AG09309 (cell line): ENCODE results near the gene RNASEL.

Source experiments
- DNase-seq: peaks from one replicate; pipeline ENCODE4 v3.0.0-alpha.2; 2010; ENCODE audit warnings: low read depth
- H3K4me3 ChIP-seq: 2 replicates; pipeline ENCODE4 v1.5.1; 2011; ENCODE audit warnings: mild to moderate bottlenecking, low read depth, low read length, moderate library complexity; ENCODE audit not compliant: control insufficient read depth
- TF ChIP-seq, protein P1 (sequence below): IDR thresholded peaks from 2 replicates; pipeline ENCODE4 v1.5.1; 2011; ENCODE audit warnings: mild to moderate bottlenecking, low read depth, low read length, inconsistent platforms; ENCODE audit not compliant: insufficient read depth, control insufficient read depth; ENCODE audit errors: missing control alignments

RNASEL gene

DNA sequence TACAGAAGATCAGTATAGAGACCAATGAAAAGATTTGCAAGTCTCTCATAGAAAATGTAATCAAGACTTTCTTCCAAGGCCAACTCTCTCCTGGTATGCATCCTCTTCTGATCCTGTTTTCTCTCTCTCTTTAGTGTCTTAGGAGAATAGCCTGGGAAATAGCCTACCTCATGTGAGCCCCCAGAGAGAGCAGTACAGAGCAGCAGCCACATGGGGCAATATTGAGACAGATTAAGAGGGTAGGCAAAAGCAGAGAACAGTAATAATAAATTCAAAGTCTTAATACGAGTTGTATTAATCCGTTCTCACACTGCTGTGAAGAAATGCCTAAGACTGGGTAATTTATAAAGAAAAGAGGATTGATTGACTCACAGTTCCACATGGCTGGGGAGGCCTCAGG is 61.4 kb downstream of the RNASEL start:
- TF ChIP-seq, protein P1, sequence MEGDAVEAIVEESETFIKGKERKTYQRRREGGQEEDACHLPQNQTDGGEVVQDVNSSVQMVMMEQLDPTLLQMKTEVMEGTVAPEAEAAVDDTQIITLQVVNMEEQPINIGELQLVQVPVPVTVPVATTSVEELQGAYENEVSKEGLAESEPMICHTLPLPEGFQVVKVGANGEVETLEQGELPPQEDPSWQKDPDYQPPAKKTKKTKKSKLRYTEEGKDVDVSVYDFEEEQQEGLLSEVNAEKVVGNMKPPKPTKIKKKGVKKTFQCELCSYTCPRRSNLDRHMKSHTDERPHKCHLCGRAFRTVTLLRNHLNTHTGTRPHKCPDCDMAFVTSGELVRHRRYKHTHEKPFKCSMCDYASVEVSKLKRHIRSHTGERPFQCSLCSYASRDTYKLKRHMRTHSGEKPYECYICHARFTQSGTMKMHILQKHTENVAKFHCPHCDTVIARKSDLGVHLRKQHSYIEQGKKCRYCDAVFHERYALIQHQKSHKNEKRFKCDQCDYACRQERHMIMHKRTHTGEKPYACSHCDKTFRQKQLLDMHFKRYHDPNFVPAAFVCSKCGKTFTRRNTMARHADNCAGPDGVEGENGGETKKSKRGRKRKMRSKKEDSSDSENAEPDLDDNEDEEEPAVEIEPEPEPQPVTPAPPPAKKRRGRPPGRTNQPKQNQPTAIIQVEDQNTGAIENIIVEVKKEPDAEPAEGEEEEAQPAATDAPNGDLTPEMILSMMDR = peak; percentile 40
- H3K4me3 ChIP-seq = no peak overlapping the region
- DNase-seq = no peak

DNA sequence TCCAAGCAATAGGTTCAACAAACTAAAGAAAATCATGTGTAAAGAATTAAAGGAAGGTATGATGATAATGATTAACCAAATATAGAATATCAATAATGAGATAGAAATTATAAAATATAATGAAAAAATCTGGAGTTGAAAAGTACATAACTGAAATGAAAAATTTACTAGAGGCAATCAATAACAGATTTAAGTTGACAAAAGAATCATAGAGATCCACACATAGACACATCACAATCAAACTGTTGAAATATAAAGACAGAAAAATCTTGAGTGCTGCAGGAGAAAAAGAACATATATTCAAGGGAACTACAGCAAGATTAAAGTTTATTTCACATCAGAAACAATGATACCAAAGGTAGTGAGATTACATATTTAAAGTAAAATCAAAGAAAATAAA is 63.7 kb downstream of the RNASEL start:
- TF ChIP-seq, protein P1 = no peak
- no peak for DNase-seq
- no peak overlapping the region for H3K4me3 ChIP-seq
